ENCODE results near the gene RPP40.

RPP40 gene

DNA sequence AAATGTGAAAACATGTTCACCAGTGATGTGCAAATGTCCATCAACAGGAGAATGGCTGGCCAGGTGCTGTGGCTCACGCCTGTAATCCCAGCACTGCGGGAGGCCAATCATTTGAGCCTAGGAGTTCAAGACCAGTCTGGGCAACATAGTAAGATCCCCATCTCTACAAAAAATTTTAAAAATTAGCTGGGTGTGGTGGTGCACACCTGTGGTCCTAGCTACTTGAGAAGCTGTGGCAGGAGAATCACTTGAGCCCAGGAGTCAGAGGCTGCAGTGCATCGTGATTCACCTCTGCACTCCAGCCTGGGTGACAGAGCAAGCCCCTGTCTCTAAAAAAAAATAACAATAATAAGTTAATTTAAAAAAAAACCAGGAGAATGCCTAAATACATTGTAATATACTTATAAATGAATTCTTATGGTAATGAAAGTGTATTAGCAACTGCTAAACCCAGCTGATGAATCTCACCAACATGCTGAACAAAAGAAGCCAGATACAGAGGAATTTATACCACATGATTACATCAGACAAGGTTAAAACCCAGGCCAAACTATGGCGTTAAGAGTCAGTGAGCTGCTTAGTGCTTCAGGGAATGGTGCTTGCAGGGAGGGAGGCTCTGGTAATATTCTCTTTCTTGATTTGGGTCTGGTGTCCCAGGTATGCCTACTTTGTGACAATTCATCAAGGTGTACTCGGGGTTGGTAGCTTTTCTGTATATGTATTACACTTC, 36.4 kb downstream of the RPP40 start:
- DNase-seq: no peak

- DNase-seq: no peak
Measured at GRCh38 chr6:4965562-4966389, 38.1 kb downstream of the RPP40 start.

DNA sequence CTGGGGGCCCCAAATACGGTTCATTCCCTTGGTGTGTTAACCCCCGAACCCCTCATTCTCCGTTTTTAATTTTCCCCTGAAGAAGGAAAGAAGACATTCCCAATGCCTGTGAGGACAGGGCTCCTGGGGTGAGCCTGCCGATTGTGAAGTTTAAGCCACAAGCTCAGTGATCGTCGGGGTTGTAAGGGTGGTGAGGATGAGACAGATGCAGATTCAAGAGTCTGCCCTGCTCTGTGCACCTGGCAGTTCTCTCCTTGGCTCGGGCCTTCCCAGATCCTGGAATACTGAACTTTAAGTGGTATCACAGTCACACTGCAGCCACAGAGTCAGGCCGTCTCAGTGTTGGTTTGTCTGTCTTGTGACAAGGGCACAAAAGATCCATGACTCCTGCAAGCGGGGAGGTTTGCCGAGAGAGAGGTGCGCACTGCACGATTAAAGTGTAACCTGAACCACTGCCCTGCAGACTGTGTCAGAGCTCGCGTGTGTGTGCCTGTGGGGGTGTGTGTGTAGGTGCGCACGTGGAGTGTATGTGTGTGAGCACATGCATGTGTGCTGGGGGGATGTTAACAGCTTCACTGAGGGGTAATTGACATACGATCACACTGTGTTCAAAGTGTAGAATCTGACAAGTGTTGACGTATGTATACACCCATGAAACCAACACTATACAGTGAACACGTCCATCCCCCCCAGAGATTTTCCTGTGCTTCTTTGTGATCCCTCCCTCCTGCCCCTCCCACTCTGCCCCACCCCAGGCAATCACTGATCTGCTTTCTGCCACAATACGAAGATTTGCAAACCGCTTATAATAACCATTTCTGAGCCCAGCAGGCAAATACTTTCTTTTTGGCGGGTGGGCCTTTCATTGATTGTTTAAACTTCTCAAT, 38.9 kb downstream of the RPP40 start:
- no peak for DNase-seq

DNA sequence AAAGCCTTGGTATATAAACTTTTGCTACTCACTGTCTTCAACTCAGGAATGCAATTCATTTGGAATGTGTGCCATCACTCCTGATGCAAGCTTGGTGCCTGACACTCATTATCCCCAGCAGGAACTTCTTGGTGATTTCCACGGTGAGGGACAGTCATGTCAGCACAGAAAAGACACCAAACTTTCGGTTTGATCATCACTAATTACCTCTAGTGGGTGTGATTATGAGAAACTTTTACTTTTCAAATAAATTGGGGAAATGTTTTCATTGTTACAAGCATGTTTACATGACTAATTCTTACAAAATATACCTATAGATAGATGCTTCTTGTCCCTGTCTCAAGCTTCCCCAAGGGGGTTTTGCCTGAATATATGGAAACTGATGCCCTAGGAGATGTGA, 40.9 kb downstream of the RPP40 start:
- no peak for DNase-seq

- DNase-seq: no peak
Measured at GRCh38 chr6:4961322-4962168, 42.3 kb downstream of the RPP40 start.

GRCh38 chr6:4958624-4959023, 45.2 kb downstream of the RPP40 start:
- no peak for DNase-seq

GRCh38 chr6:4957521-4958231, 46.2 kb downstream of the RPP40 start:
- DNase-seq: no peak

- DNase-seq: no peak
Measured at GRCh38 chr6:4956625-4957024, 47.2 kb downstream of the RPP40 start.

DNA sequence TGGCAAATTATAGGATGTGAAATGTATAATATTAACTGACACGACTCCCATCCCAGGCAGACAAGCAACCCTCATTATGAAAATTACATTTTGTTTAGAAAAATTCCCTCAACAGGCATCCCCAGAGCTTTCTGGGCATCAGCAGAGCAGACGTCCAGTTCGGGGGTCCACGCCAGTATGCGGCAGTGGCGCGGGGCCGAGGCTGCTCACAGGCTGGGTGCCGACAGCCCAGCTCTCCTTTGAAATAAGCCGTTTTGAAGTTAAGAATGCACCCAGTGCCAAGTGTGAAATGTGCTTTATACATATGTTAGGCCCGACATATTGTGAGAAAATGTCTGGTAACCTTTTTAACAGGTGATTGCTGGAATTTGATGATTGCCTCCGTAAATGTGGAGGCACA, 50.4 kb downstream of the RPP40 start:
- DNase-seq: no peak

DNA sequence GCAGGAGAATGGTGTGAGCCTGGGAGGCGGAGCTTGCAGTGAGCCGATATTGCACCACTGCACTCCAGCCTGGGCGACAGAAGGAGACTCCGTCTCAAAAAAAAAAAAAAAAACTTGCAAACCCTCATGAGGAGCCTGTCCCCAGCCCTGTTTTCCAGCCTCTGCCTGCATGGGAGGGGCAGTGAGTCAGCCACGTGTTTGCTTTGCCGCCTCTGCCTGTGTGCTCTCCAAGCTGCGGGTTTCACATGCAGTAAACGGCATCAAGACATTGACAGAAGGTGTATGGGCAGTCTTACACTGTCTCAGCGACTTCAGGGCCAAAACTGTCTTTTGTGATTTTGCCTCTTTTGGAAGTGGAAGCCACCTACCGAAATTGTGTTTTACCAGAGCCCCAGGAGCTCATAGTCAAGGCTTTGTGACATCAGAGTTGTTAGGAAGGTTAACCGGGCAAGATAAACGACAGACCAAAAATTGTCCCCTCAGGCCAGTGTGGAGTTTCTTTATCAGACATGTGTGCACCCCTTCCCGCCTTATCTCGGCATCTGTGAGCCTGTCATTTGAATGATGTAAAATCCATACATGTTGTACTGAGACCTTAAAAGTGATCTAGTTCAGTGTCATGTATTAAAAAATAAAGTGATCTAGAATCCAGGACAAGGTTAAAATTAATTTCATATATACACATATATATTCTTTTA, 52.9 kb downstream of the RPP40 start:
- DNase-seq: no peak

DNA sequence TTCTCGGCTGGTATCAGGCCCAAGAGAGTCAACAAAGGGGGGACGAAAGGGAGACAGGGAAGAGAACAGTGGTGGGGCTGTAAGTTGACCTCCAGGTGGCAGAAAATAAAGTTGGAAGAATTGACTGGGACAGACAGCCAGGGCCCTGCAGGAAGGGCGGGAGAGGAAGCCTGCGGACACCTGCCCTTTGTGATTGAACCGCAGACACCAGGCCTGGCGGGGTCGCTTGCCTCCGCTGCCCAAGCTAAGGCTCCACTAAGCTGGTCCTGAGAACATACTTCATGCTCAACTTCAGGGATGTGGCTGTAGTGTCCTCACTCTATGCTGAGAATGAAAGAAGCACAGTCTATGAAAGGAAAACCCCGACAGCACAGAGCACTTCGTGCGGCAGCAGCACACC, 53.8 kb downstream of the RPP40 start:
- DNase-seq: no peak

GRCh38 chr6:4948781-4949450, 54.9 kb downstream of the RPP40 start:
- no peak for DNase-seq

DNA sequence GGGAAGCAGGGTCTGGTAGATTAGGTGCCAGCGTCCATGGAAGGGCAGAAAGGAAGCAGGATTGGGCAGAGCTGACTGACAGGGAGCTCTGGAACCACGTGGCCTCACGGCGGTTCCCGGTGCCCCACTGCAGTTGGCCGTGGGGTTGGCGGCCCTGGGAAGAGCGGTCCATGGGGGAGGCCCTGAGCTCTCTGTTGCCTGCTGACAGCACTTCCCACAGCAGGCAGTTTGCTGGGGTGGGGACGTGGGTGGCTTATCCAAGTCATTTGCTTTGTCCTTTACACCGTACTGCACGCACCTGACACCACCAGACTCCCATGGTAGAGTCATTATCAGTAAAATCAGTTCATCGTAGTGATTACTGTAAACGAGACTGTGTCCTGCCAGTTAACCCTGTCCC, 56.1 kb downstream of the RPP40 start:
- DNase-seq: no peak

GRCh38 chr6:4946521-4946920, 57.3 kb downstream of the RPP40 start:
- no peak for DNase-seq
